Measurements from ENCODE around the gene OSBPL7.
"Not testable (repeated sequence)": the region's sequence is repeated elsewhere in the genome, so short reads cannot be mapped to it uniquely, and the experiment has no call there.

Gene OSBPL7

DNA sequence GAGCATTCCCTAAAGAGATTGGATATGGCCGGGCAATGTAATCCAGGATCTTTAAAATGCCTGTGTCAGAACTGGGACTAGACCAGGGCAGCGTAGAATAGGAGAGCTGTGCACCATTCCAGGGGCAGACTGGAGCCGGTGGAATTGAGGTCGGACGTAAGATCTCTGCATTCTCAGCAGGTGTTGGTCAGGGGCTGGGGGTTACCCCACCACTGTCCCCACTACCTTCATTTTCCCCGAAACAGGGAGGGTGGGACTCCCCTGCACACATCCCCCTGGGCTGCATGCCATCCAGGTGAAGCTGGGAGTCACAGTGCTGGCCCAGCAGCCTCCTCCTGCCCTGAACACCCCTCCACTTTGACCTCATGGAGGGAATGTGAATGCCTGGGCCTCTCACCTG is 17.8 kb downstream of the OSBPL7 start:
- FAIRE-seq: no peak

GRCh38 chr17:47803201-47803600 is 18.4 kb downstream of the OSBPL7 start:
- FAIRE-seq: no peak

DNA sequence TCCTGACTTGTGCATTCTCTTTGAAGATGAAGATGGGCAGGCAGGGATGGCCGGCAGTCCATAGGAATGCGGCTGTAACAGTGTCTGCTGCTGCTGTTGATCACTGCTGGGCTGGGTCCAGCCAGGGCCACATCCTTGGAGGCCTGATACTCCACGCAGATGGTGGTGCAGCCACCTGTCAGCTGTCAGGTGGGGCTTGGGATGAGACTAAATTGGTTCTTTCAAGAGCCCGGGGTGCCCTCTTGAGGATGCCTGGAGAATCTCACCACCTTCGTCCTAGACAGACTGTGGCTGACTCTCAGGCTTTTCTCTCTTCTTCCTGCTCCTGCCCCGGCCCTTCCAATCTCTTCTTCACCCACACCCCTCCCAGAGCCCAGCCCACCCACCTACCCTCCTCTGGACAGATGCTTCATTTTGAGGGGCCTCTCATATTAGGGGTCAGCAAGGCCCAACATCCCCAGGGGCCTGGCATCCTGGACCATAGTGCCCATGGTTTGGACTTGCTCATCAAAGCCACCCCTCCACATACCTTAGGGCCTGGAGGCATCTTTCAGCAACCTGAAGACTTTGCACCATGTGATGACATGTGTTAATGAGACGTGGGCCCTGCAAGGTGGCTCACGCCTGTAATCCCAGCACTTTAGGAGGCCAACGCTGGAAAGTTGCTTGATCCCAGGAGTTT is 19.1 kb downstream of the OSBPL7 start:
- FAIRE-seq: no peak

- FAIRE-seq: no peak
Measured at GRCh38 chr17:47801906-47802305, 19.7 kb downstream of the OSBPL7 start.

DNA sequence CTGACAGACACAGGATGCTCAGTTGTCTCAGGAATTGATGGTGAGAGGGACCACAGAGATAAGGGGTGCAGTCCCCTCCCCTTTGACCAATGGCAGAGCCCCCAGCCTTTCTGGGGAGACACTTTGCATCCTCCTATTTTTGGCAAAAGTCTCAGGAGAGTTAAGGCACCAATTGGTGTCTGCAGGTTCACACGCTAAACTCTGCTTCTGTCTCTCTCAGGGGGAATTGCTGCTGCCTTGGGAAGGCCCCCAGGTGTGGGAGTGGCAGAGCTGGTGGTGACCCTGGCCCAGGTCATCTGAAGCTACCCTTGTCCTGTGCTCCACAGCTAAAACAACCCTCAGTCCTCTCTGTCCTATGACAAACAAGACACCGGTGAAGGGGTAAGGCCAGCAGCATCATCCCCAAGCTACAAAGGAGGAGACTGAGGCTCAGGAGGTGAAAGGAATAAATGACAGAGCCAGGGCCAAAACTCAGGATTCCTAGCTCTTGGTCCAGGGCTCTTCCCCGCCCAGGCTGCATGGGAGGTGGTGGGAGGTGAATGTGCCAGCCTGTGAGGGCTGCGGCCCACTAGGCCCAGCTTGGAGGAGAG is 20.3 kb downstream of the OSBPL7 start:
- FAIRE-seq: no peak

GRCh38 chr17:47800686-47801085 is 20.9 kb downstream of the OSBPL7 start:
- FAIRE-seq: no peak

GRCh38 chr17:47797797-47798196 is 23.8 kb downstream of the OSBPL7 start:
- no peak for FAIRE-seq

- no peak for FAIRE-seq
Measured at GRCh38 chr17:47792979-47793378, 28.6 kb downstream of the OSBPL7 start.

DNA sequence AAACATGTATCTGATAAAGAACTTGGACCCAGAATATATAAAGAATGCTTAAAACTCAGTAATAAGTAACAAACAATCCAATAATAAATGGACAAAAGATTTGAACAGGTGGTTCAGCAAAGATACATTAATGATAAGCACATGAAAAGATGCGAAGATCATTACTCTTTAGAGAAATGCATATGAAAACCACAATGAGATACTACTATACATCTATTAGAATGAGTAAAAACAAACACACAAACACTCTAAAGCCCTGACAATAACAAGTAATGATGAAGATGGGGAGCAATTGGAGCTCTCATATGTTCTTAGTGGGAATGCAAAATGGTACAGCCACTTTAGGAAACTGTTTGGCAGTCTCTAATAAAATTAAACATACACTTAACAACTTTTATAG is 29.1 kb downstream of the OSBPL7 start:
- FAIRE-seq: no peak

DNA sequence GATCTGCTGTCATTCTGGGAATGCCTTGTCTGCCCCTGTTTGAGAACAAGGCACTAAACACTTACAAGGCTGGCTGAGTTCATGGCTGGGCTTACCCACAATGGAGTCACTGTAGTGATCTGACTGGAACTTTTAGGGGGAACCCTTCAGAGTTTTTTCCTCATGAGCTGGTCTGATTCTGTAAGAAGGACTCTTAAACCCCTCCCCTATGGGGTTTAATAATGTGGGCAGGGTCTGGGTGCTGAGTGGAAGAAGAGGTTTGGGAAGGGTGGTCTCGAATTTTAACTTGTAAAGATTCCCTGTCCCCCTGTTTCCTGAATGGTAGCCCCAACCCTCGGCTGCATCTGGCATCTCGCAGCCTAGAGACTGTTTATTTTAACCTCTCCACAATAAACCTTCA is 30.6 kb downstream of the OSBPL7 start:
- FAIRE-seq: no peak

- no peak for FAIRE-seq
Measured at GRCh38 chr17:47789611-47790561, 31.7 kb downstream of the OSBPL7 start.

- no peak for FAIRE-seq
Measured at GRCh38 chr17:47785538-47786123, 36.0 kb downstream of the OSBPL7 start.

DNA sequence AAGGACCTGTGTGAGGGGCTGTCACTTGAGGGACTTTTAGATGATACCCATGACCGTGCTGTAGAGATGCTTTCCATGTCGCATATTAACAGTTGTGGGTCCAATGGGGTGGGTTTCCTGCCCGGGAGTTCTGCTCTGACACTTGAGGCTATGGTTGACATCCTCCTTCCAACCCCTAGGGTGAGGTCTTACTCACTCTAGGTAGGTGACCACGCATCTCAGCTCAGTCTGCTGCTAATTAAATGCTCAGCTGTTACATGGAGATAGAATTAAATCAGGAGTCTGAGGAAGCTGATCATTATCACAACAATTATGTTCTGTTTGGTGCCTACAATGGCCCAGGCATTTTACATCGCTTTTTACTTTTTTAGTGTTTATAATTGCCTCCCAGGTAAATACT is 40.2 kb downstream of the OSBPL7 start:
- no peak for FAIRE-seq

- no peak for FAIRE-seq
Measured at GRCh38 chr17:47778184-47778635, 43.4 kb downstream of the OSBPL7 start.

DNA sequence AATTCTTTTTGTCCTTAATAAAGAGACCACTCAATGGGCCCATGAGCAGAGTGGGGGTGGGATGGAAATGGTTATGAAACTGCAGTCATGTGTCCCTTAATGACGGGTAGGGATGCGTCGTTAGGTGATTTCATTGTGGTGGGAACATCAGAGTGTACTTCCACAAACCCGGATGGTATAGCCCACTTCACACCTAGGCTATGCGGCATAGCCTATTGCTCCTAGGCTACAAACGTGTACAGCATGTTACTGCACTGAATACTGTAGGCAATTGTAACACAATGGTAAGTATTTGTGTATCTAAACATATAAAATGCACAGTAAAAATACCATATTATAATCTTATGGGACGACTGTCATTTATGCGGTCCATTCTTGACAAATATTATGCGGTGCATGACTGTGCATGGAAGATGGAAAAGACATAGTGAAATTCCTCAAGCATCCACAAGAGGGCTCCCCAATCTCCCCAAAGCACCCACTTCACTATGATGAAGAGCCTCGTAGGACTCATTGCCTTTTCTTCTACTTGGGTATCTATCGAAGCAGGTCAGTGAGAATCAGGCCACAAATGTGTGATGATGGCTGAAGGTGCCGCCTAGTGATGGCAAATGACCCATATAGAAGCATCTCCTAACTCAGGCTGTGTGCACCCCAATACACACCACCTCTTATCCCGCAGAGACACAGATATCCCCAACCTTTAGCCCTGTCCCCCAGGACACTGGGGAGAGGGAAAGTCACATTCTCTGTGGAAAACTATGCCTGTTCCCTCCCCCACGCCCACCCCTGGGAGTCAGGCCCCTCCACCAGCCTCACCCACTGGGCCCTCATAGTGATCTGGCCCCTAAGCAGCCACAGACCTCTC is 45.0 kb downstream of the OSBPL7 start:
- no peak for FAIRE-seq

- FAIRE-seq: no peak
Measured at GRCh38 chr17:47774987-47775580, 46.5 kb downstream of the OSBPL7 start.

DNA sequence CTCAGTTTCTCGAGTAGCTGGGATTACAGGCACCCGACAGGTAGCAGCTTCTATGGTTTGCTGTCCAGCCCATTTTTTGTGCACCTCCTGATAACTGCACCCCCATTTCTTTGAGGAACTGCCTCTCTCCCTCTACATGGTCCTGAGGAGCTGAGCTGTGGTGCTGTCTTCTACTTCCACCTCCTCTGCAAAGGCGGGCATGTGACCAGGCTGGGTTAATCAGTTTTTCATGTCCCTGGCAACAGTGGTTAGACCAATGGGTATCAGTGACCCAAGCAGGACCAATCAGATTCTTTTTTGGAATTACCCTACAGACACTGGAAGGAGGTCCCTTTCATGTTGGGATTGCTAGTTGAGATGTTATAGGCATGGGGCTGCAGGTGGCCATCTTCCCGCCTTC is 47.3 kb downstream of the OSBPL7 start:
- FAIRE-seq: no peak

DNA sequence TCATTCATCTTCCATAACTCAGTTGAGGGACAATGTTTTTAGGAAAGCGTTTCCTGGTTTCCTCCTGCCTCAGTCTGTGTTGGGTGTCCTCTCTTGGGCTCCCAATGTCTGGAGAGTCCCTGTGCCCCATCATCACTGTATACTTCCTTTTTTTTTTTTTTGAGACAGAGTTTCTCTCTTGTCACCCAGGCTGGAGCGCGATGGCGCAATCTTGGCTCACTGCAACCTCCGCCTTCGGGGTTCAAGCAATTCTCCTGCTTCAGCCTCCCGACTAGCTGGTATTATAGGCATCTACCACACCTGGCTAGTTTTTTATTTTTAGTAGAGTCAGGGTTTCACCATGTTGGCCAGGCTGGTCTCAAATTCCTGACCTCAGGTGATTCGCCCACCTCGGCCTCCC is 47.9 kb downstream of the OSBPL7 start:
- FAIRE-seq: not testable (repeated sequence)

DNA sequence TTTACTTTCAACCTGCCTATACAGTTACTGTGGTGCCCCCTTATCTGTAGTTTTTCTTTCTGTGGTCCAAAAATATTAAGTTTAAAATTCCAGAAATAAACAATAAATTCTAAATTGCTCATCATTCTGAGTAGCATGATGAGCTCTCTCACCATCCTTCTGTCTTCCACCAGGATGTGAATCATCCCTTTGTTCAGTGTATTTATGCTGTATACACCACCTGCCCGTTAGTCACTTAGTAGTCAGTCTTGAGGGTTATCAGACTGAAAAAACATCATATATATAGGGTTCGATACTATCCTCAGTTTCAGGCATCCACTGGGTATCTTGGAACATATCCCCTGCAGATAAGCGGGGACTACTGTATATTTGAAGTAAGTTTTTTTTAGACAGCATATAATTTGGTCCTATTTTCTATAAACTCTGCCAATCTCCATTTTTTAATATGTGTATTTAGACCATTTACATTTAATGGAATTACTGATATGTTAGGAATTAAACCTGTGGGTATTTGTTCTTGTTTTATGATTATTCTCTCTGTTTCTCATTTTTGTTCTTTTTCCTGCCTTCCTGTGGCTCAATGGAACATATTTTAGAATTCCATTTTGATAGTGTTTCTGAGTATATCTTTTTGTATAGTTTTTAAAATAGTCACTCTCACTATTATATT is 57.5 kb downstream of the OSBPL7 start:
- no peak for FAIRE-seq

GRCh38 chr17:47762728-47763127 is 58.9 kb downstream of the OSBPL7 start:
- no peak for FAIRE-seq

Measured in colon (tissue), 2 donors.